Prostate gland (tissue), 2 donors: ENCODE data around the gene NDUFV1. TPM values are rescaled to one million over a fixed set of nuclear protein-coding genes. Genes with fewer than 3 reads are reported as not detected.

ENCODE experiments used
- DNase-seq: peaks from one replicate; pipeline ENCODE4 v3.0.0-alpha.2; 2019; ENCODE audit warnings: low spot score
- H3K27ac ChIP-seq, 2 donors: fragments of 200-600 bp; sonication (generic); 2 replicates each; pipeline ENCODE4 v1.5.1; 2017 to 2019
- H3K27me3 ChIP-seq: fragments of 200-600 bp; sonication (generic); replicated peaks from 2 replicates; pipeline ENCODE4 v1.5.1; 2019; ENCODE audit not compliant: insufficient read depth
- H3K36me3 ChIP-seq, 2 donors: fragments of 200-600 bp; sonication (generic); 1 replicate in 1 of 2; 2 replicates in 1 of 2; pipeline versions ENCODE4 v1.5.1 to v1.8.1; 2017 to 2019
- H3K4me1 ChIP-seq: fragments of 200-600 bp; sonication (generic); replicated peaks from 2 replicates; pipeline ENCODE4 v1.5.1; 2019
- H3K4me3 ChIP-seq, 2 donors: fragments of 200-600 bp; sonication (generic); 2 replicates each; pipeline ENCODE4 v1.5.1; 2017 to 2019
- H3K9me3 ChIP-seq: fragments of 200-600 bp; sonication (generic); 2 replicates; pipeline ENCODE4 v1.5.1; 2017
- POLR2A ChIP-seq: fragments of 450-650 bp; IDR thresholded peaks from one replicate; pipeline ENCODE4 v1.6.1; 2016; ENCODE audit warnings: antibody characterized with exemption, mild to moderate bottlenecking
- POLR2AphosphoS5 ChIP-seq: sonication (generic); formaldehyde crosslinking; IDR thresholded peaks from one replicate; pipeline ENCODE4 v1.6.1; 2017; ENCODE audit warnings: antibody characterized with exemption
- WGBS: methylation state at CpG from one replicate; pipeline ENCODE4 v1.1.5; 2018; 5-methylcytosine and 5-hydroxymethylcytosine counted together
- intact Hi-C: fragments of 100-400 bp; cut with DNase I; formaldehyde crosslinking; loops from one replicate; pipeline ENCODE4 v1.14.2; 2022
- total RNA-seq, 2 donors: library from RNA; depleted of rRNA; stranded (reverse); fragments of >200 nt; gene quantifications; one replicate each; pipeline ENCODE4 v1.1.0, GENCODE V29; 2016
- TF ChIP-seq, protein P1 (sequence below), 4 experiments: fragments of 200-600 bp in 2 of 4; fragments of 450-650 bp in 2 of 4; sonication (generic) in 2 of 4; IDR thresholded peaks; 1 replicate in 3 of 4; 2 replicates in 1 of 4; pipeline ENCODE4 v1.5.1; 2016 to 2019; ENCODE audit warnings: antibody characterized with exemption in 4 of 4, mild to moderate bottlenecking in 2 of 4, moderate library complexity in 2 of 4

Gene NDUFV1
- total RNA-seq, 2 donors from 2014 or later, result 190 to 260 TPM

DNA sequence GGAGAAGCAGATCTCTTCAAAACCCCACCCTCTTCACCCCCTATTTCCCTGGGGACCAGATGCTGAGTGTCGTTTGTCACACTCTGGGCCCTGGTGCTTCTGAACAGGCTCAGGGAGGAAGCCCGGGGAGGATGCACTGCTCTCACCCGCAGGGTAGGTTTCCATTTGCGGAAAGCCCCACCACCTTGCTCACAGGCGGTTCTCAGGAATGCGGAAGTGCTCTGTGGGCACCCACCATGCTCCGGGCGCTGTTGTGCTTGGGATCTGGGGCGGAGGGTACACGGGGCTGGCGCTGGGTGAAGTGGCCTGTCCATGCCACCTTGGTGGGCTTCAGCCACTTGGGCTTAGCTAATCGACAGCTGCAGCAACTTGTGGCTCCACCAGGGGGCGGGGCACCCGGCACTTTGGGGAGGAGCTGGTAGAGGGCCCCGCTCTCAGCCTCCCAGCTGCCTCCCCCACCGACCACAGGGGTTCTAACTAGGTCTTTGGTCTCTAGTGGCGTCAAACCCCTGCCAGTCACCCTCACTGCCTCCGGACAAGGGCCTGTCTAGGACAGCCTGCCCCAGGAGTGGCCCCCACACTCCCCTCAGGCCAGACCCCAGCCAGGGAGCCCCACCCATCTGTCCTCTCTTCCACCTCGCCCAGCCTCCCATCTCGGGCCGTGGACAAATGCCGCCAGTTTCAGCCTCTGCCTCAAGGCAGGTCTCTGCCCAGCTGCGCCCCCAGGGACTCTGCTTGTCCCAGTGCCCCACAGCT is 7.4 kb downstream of the NDUFV1 start:
- H3K4me1 ChIP-seq, result no peaks in the 10 kb centered on the region
- intact Hi-C loops, result no loop called here
- TF ChIP-seq, protein P1, sequence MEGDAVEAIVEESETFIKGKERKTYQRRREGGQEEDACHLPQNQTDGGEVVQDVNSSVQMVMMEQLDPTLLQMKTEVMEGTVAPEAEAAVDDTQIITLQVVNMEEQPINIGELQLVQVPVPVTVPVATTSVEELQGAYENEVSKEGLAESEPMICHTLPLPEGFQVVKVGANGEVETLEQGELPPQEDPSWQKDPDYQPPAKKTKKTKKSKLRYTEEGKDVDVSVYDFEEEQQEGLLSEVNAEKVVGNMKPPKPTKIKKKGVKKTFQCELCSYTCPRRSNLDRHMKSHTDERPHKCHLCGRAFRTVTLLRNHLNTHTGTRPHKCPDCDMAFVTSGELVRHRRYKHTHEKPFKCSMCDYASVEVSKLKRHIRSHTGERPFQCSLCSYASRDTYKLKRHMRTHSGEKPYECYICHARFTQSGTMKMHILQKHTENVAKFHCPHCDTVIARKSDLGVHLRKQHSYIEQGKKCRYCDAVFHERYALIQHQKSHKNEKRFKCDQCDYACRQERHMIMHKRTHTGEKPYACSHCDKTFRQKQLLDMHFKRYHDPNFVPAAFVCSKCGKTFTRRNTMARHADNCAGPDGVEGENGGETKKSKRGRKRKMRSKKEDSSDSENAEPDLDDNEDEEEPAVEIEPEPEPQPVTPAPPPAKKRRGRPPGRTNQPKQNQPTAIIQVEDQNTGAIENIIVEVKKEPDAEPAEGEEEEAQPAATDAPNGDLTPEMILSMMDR (IDR thresholded peaks at IDR 0.05), result peak; percentile 20 to 66 (median 48)
- TF ChIP-seq POLR2A, result peak; percentile 22
- peak; percentile 29 for TF ChIP-seq POLR2AphosphoS5
- no peaks in the 10 kb centered on the region for H3K27me3 ChIP-seq
- no peak for DNase-seq
- H3K4me3 ChIP-seq, result peak overlapping the region; percentile 9 to 28
- H3K27ac ChIP-seq, result peak overlapping the region; percentile 0 to 51
- peaks cover 0 to 5% of the 10 kb centered on the region in 2 donors for H3K36me3 ChIP-seq
- 14% methylated on average over 22 of the region's 23 CpGs for whole genome bisulfite sequencing
- H3K9me3 ChIP-seq, result no peaks in the 10 kb centered on the region

DNA sequence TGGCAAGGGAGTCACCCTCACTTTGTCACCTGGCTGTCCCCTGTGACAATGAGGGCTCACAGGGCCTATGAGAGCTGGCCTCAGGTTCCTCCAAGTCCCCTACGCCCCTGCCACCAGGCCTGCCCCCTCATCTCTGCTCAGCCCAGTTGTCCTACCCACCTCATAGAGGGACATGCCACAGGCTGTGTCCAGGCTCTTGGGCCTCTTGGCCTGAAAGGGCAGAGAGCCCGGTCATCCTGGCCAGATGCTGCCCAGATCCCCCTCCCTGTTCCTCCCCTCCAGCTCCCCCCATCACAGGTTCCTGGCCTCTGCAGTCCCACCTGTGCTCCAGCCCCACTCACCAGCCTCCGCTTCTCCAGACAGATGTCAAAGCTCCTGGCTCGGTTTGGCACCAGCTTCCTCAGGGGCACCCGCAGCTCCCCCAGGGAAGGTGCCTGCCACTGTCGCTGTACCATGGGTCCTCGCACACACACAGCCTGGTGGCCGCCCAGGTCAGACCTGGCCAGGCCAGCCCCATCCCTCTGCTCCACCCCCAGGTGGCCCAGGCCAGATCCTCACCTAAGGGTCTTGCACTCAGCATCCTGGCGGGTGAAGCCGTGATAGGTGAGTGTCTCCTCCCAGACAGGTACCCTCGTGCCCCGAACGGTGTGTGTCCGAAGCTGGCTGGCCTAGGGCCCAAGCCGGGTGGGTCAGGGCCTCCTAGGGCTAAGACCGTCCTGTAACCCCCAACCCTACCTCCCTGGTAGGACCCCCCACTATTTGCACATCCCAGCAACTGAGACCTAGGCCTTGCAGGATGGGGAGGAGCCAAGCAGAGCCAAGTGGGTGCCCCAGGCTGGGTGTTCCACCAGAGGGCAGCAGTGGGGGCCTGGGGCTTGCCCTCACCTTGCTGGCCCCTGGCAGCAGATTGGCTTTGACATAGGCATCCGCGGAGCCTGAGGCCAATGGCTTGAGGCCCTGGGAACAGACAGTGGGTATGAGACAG is 8.3 kb downstream of the NDUFV1 start:
- no peak overlapping the region for H3K4me3 ChIP-seq

DNA sequence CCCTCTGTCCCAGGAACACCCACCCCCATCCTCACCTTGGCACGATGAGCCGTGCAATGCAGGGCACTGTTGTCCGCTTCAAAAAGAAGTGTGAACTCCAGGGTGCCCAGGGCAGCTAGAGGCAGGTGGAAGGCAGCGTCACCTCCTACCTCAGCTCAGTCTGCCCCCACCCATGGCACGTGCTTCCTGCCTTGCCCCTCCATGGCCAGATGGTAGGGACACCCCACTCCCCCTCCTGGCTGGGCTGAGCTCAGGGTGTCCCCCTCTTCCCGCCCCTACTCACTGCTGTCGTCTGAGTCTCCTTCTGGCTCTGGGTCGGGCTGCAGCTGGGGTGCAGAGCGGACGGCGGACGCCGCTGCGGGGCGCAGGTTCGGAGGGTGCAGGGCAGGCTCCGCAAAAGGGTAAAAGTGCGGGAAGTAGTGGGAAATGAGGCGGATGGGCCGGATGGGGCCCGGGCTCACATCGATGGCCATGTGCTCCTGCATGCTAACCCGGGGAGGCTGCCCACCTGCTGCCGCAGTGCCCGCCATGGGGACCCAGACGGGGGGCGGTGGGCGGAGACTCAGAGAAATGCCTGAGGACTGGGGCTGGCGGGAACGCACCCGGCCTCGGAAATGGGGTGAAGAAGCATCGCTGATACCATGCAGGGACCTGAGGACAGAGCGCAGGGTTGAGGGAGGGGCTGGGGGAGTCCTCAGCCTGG is 9.1 kb downstream of the NDUFV1 start:
- Histone ChIP-seq H3K4me1 (no peaks in the 10 kb centered on the region), H3K36me3 (no peaks in the 10 kb centered on the region), H3K27ac (no peak overlapping the region), H3K9me3 (no peaks in the 10 kb centered on the region), H3K4me3 (no peak overlapping the region), H3K27me3 (no peaks in the 10 kb centered on the region)
- no peak for DNase-seq
- TF ChIP-seq POLR2AphosphoS5, result no peak
- TF ChIP-seq POLR2A, result no peak
- TF ChIP-seq, protein P1 (IDR thresholded peaks at IDR 0.05), result no peak
- 35% methylated on average over 25 of the region's 34 CpGs for WGBS
- intact Hi-C loops, result no loop called here

More for the DNA sequence above, 8.3 kb downstream of the NDUFV1 start:
- Histone ChIP-seq H3K27me3 (no peaks in the 10 kb centered on the region), H3K4me1 (no peaks in the 10 kb centered on the region), H3K36me3 (no peaks in the 10 kb centered on the region), H3K9me3 (no peaks in the 10 kb centered on the region), H3K27ac (no peak overlapping the region)
- intact Hi-C loops, result no loop called here
- 78% methylated on average over 16 of the region's 18 CpGs for WGBS
- DNase-seq, result no peak
- TF ChIP-seq POLR2AphosphoS5, result no peak
- TF ChIP-seq, protein P1 (IDR thresholded peaks at IDR 0.05), result peak in 1 of 4 experiments; percentile 43
- TF ChIP-seq POLR2A, result no peak

DNA sequence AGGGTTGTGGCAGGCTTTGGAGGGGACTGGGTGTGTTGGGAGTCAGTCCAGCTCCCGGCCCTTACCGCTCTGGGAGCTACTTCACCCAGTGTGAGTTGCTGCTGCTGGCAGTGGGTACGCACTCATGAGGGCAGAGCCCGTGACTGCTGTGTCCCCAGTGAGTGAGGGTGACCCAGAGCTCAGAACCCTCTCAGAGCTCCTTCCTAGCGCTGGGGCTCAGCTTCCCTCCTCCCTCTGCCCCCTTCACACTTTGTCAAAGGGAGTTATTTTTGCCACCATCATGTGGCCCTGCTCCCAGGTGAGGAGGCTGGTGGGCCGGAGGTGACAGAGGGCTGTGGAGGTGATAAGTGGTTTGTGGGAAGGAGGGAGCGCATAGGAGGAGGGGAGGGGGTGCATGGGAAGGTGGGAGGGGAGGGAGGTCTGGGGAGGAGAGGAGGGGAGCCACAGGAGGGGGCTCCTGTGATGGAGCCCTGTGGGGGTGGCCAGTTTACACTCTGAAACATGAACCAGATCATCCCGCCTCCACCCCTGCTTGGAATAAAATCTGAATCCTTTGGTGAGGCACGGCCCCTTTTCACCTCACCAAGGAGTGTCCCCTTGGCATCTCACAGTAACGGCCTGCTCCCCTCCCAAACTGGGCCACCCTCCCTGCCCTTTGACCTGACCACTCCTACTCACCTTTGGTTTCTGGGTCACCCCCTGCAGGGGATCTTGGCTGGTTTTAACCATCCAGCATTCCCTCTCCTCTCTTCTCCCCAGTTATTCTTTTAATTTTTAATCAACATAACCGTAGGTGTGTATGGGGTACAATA is 9.9 kb downstream of the NDUFV1 start:
- H3K27me3 ChIP-seq, result no peaks in the 10 kb centered on the region
- no peak overlapping the region for H3K4me3 ChIP-seq
- H3K4me1 ChIP-seq, result no peaks in the 10 kb centered on the region
- TF ChIP-seq POLR2AphosphoS5, result no peak
- TF ChIP-seq, protein P1 (IDR thresholded peaks at IDR 0.05), result no peak
- no peak for TF ChIP-seq POLR2A
- H3K36me3 ChIP-seq, result no peaks in the 10 kb centered on the region
- DNase-seq, result no peak
- H3K9me3 ChIP-seq, result no peaks in the 10 kb centered on the region
- no peak overlapping the region for H3K27ac ChIP-seq
- intact Hi-C loops, result no loop called here
- WGBS, result 43% methylated on average over 11 of the region's 11 CpGs
